B cell (primary cell): ENCODE measurements around the gene PLCXD1.

ENCODE experiments used
- EZH2 ChIP-seq: IDR thresholded peaks from 2 replicates; pipeline ENCODE4 v1.6.1; 2012; ENCODE audit warnings: borderline replicate concordance, low read depth, mild to moderate bottlenecking, moderate library complexity, low read length; ENCODE audit not compliant: insufficient read depth, poor library complexity, severe bottlenecking
- TF ChIP-seq, protein P1 (sequence below): fragments of 200-600 bp; IDR thresholded peaks from one replicate; pipeline ENCODE4 v1.8.0; 2022; ENCODE audit warnings: antibody characterized with exemption, mild to moderate bottlenecking

DNA sequence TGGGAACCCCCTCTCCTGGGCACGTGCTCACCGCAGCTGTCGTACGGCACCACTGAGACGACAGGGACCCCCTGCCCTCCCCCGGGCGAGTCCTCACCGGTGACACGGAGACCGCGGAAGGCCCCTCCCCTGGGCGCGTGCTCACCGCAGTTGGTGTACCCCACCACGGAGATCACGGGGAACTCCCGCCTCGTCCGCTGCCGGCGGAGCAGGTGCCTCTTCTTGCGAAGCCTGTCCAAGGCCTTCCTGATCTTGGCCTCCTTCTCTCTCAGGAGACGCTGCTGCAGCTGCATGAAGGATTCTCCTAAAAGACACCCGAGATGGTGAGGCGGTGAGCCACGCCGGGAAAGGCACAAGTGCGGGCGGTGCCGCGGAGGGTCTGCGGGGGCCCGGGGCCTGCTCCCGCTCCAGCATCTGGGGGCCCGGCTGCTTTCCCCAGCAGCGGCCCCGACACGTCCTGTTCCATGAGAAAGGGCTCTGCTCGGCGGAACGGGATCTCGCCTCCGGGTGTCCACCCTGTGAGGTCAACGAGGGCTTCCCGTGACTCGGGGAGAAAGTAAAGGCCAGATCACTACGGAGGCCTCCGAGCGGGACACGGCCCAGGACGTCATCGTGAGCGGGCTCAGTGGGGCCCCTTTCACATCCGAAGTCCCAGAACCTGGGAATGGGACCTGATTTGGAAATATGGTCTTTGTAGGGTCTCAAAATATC lies 31.6 kb downstream of the PLCXD1 start:
- TF ChIP-seq EZH2 = no peak
- TF ChIP-seq, protein P1, sequence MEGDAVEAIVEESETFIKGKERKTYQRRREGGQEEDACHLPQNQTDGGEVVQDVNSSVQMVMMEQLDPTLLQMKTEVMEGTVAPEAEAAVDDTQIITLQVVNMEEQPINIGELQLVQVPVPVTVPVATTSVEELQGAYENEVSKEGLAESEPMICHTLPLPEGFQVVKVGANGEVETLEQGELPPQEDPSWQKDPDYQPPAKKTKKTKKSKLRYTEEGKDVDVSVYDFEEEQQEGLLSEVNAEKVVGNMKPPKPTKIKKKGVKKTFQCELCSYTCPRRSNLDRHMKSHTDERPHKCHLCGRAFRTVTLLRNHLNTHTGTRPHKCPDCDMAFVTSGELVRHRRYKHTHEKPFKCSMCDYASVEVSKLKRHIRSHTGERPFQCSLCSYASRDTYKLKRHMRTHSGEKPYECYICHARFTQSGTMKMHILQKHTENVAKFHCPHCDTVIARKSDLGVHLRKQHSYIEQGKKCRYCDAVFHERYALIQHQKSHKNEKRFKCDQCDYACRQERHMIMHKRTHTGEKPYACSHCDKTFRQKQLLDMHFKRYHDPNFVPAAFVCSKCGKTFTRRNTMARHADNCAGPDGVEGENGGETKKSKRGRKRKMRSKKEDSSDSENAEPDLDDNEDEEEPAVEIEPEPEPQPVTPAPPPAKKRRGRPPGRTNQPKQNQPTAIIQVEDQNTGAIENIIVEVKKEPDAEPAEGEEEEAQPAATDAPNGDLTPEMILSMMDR = no peak
